HG02571 (cell line): ENCODE data around the gene SMPD2.

Source experiments
- ATAC-seq: cut with Tn5 transposase; IDR thresholded peaks from one replicate; pipeline ENCODE4 v1.9.1; 2021; ENCODE audit warnings: mild to moderate bottlenecking, moderate library complexity; ENCODE audit not compliant: unreplicated experiment

Gene SMPD2, protein sequence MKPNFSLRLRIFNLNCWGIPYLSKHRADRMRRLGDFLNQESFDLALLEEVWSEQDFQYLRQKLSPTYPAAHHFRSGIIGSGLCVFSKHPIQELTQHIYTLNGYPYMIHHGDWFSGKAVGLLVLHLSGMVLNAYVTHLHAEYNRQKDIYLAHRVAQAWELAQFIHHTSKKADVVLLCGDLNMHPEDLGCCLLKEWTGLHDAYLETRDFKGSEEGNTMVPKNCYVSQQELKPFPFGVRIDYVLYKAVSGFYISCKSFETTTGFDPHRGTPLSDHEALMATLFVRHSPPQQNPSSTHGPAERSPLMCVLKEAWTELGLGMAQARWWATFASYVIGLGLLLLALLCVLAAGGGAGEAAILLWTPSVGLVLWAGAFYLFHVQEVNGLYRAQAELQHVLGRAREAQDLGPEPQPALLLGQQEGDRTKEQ

DNA sequence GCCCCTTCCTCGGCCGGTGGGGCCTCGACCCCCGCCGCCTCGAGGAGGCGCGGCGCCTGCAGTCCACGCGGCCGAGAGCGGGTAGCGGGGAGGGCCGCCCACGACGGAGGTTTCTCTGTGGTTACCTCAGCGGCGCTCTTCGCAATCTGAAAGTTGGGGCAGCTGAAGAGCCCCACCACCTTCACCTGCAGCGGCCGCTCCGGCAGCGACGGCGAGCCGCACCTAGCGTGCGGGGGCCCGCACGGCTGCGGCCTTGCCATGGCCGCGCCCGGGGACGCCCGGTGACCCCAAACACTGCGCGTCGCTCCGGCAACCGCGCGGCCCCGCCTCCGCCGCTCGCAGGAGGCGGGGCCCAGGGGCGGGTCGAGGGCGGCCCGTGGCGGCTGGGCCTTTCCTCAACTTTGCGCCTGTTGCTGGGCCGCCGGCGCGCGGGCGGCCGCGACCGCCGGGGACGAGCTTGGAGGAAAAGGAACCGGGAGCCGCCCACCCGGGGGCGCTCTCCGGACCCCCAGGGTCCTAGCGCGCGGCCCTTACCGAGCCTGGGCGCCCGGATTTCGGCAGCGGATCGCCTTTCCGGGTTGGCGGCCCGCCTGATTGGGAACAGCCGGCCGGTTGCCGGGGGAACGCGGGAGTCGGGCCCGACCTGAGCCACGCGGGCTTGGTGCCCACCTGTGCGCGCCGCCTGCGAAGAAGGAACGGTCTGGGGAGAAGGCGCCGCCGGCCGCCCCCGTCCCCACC, at the start of gene SMPD2, which contains the start of gene PPIL6:
TSS of gene SMPD2 (plus strand) at position 394 of the 738 bp plus-strand sequence. CDS start 398 bp downstream, outside the sequence.
TSS of gene PPIL6 (minus strand) at position 298 of the 738 bp plus-strand sequence. CDS start at position 260, 38 bp downstream.
- ATAC-seq: peak; percentile 89

DNA sequence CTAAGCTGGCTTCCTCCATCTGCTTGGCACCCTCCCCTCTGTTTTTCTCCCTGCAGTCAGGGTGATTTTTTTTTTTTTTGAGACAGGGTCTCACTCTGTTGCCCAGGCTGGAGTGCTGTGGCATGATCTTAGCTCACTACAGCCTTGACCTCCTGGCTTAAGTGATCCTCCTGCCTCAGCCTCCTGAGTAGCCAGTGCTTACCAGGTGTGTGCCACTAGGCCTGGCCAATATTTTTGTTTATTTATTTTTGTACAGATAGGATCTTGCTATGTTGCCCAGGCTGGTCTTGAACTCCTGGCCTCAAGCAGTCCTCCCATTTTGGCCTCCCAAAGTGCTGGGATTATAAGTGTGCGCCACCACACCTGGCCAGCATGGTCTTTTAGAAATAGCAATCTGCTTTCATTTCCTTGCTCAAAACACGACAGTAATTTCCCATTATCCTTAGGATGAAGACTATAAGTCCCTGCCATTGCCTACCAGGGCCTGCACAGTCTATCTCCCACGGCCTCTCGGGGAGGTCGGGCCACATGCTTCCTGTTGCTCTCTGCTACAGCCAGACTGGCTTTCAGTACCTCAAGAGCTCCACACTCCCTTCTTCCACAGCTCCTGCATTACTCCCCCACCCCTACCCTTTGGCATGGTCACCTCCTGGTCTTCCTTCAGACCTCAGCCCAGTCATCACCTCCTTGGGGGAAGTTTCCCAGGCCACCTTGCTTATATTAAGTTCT, 47.2 kb upstream of the SMPD2 start:
- ATAC-seq: no peak

DNA sequence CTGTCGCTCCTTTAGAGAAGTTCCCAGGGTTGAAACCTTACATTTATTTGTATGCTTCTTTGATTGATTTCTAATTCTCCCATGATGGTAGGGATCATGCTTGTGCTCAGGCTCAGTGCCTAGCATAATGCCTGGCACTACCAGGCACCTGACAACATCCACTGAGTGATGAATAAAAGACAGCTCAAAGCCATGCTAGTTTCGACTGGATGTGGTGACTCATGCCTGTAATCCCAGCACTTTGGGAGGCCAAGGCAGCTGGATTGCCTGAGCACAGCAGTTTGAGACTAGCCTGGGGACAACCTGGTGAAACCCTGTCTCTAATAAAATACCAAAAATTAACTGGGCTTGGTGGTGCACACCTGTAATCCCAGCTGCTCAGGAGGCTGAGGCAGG, 46.6 kb upstream of the SMPD2 start:
- ATAC-seq: no peak

DNA sequence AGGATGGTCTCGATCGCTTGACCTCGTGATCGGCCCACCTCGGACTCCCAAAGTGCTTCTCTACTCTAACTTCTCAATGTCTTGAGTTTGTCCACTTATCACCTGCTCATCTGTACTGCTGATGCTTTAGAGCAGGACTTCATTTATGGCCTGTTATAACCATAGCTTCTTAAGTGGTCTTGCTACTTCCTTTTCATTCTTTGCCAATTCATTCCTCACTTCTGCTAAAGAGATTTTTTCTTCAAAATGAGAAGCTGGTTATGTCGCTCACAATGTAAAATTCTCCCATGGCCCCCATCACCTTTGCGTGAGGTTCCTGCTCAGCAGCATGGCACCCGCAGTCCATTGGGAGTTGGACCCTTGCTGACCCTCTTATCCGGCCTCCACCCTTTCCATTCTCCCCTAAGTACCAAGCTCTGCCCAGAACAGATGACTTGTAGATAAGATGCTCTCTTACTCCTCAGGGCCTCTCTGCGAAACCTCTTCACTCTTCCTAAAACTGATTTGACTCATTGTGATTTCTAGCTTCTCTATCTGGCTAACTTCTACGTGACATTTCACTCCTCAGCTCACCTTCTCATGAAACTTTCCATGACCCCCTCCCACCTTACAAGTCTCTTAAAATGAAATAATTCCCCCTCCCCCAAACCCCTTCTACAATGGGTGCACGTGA, 44.3 kb upstream of the SMPD2 start:
- no peak for ATAC-seq

DNA sequence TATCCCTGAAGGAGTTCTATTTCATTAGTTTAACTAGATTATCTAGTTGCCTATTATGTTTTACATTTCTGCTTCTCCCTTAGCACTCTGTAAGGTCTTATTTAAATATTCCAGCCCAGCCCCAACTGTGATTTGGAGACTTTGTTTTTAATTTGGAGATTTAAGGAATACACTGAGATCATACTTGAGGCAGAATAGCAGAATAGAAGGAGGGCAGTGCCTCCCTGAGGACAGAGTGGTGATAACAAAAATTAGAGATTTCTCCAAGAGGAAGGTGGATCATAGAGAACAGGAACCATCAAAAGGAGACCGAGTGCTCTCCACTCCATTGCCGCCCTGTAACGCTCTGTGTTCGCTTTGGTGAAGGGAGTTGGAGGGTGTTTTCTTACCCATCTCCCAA, 43.5 kb upstream of the SMPD2 start:
- ATAC-seq: no peak

DNA sequence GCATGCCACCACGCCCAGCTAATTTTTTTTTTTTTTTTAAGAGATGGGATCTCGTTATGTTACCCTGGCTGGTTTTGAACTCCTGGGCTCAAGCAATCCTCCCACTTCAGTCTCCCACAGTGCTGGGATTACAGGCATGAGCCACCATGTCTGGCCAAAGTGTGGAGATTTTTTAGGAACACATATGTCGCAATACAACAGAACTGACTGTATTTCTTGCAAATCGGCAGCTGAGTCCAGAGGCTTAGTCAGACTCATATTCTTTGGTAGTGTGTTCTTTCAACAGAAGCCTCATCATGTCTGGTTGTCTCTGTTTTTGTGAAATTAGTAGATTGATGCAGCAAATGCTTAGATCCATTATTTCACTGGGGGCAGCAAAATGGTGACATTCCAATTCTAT, 34.3 kb upstream of the SMPD2 start:
- ATAC-seq: no peak

DNA sequence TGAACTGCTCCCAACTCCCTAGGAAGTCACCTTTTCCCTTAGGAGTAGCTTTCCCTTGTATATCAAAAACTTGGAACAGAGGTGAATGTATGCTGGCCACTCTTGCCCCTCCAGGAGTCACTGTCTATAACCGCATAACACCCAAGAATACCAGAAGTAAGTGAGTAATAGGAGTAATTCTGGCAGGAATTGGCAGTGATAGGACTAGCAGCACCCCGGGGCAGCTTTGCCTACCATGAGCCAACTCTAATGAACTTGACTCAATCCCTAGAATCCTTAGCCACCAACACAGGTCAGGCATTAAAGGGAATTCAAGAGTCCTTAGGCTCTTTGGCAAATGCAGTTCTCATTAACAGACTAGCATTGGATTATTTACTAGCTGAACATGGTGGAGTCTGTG, 29.5 kb upstream of the SMPD2 start:
- no peak for ATAC-seq

DNA sequence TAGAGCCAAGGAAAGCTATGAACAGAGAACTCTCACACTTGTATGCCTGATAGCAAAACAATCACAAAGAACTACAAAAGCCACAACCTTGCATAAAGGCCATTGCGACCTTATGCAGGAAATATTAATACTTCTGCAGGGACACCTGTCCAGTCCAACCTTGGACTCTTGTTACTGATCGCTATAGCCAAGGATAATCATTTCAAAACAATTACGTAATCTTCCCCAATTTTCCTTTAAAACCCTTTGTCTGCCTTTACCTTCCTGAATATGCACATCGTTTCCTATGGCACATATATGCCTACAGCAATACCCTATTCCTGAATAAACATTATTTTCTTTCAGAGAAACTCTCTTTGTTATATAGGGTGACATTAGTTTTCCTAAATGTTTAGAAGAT, 22.9 kb upstream of the SMPD2 start:
- ATAC-seq: no peak

DNA sequence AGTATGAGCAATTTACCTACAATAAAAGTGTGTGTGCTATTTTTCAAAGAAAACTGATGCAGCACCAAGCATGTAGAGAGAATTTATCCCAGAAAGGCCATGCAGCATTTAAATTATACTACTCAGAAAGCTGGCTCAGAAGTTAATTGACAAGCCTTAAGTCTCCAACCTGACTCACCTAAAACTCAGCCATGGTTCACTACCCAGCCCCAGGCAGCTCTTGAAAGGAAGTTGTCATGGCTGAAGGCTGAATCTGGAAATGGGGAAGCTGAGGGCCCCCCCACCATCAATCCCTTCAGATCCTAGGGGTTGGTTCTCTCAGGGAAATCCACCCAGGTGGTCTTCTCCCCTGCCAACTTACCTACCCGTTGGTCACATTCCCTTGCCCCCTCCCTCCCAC, 19.8 kb upstream of the SMPD2 start:
- no peak for ATAC-seq

DNA sequence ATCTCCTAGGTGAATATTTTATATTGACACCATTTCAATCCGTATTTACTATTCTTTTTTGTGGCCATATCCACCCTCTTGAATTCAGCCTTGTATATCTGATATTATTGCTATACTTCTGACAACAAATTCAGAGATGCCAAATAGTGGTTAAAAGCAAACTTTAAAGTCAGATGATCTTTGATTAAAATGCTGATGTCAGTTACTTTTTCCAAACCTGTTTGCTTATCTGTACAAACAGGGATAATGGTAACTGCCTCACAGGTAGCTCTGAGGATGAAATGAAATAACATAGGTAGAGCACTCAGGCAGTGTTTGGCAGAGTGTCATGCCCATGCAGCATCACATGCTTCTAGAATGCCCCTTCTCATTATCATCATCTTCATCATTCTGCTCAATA, 19.3 kb upstream of the SMPD2 start:
- ATAC-seq: no peak

DNA sequence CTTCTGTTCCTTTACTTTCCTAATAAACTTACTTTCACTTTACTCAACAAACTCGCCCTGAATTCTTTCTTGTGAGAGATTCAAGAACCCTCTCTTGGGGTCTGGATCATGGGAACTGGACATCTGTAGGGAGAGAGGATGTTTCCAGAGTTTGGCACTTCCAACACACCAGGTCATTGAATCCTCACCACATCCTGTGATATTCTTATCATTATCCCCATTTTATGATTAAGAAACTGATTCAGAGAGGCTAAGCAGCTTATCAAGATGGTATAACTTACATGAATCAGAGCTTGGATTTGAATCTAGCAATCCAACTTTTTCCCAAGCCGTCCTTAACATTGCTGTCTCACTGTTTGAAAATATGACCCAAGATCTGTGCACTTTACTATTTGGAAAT, 15.6 kb upstream of the SMPD2 start:
- no peak for ATAC-seq

DNA sequence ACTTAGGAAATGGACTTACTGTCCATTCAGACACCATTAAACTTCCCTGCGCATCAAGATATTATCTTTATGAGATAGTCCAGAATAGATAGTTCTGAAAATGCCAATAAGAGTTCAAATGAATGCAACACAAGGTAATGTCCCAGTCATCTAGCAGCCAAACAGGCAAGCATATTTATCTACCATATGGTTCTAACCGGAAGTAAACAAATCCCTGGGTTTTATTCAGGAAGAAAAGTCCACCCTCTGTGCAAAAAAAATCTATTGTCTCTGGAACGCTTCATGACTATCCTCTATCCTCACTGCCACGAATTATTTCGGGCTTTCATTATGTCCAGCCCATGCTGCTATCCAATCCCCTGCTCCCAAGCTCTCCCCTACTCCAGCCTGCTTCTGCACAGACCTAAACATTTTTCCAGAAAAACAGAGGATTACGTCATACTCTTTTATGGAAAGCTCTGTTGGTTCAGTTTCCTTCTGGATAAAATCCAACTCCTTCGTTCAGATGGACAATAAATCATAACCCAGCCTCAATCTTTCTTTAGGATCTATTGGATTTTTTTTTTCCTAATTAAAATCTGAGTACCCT, 11.5 kb upstream of the SMPD2 start:
- no peak for ATAC-seq

DNA sequence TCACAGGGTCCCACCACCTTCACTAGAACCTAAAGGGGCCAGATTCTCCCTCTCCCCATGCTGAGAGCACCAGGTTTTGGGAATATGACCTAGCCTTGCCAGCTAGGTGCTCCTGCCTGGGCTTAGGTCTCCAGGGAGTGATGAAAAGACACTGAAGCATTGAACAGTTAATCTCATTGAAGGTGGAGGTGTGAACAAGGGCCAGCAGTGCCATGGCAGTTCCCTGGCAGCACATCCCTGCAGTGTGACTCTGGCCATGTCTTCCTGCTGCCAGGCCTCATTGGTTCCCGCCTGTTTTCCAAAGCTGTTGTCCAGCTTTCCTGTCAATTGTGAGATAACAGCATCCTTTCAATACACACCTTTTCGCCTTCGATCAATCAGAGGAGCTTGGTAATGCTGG, 11.0 kb upstream of the SMPD2 start:
- no peak for ATAC-seq

DNA sequence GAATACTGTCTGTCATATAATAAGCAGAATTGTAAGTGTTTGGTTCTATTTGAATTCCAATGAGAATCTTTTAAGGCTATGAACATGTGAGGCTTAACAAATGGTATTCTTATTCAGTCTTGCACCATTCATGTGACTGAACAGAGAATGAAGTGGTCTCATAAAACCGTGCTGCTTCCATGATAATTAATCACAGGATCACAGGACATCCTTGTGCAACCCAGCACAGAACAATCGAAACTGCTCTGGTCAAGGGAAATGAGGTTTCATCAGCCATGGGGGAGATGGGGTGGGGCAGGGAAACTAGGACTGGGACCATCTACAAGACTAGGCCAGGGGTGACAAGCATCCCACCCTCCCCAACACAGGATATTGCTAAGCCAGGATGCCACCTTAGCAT, 6.1 kb upstream of the SMPD2 start:
- ATAC-seq: no peak

DNA sequence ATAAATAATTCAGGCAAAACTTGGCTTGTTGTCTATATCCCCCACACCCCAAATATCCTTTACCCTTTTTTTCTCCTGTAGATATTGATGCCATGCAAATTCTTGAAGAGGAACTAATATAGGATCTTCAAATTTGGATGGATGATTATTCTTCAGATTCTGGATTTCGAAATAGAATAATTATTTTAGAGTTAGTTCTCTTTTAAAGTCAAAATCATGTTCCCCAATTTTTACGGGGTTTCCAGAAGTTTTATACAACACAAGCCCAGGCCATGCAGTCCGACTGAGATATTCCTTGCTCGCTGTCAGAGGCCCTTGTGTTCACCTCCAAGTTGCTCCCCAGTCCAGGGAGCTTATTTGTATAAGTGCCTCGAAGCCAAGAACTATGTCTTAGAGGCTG, 4.5 kb upstream of the SMPD2 start:
- ATAC-seq: no peak

DNA sequence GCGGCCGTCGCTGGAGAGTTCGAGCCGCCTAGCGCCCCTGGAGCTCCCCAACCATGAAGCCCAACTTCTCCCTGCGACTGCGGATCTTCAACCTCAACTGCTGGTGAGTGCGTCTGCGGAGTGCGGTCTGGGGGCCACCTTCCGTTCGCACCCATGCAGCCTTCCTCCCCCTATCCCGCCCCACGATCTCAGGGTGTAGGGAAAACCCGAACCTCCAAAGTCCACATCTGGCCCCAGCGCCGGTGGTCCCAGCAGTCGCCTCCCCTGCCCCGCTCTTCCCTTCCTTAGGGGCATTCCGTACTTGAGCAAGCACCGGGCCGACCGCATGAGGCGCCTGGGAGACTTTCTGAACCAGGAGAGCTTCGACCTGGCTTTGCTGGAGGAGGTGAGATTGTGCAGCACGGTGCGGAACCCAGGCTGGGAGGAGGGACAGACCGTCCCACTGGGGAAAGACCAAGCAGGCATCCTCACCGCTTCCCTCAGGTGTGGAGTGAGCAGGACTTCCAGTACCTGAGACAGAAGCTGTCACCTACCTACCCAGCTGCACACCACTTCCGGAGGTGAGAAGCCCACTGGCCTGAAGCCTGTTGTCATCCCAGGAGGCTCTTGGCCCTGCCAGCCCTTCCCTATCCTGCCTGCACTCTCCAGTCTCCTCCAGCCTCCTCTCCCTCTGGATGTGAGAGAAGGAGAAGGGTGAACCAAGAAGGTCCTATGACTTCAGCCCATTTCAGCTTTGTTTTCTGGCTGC, 719 bp downstream of the SMPD2 start:
- ATAC-seq: peak; percentile 26

DNA sequence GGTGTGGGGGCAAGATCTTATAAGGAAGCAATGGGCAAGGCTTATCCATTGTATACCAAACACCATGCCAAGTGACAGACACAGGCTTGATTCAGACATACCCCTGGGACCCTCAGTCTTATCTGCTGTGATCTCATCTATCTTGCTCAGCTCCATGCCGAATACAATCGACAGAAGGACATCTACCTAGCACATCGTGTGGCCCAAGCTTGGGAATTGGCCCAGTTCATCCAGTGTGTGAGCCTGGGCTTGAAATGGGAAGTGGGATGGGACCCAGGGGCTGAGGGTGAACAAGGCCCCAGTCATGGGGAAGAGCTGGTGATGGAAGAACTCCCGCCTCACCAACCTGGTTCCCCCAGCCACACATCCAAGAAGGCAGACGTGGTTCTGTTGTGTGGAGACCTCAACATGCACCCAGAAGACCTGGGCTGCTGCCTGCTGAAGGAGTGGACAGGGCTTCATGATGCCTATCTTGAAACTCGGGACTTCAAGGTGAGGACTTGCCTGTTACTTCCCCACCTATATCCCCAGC, 1.9 kb downstream of the SMPD2 start:
- no peak for ATAC-seq

DNA sequence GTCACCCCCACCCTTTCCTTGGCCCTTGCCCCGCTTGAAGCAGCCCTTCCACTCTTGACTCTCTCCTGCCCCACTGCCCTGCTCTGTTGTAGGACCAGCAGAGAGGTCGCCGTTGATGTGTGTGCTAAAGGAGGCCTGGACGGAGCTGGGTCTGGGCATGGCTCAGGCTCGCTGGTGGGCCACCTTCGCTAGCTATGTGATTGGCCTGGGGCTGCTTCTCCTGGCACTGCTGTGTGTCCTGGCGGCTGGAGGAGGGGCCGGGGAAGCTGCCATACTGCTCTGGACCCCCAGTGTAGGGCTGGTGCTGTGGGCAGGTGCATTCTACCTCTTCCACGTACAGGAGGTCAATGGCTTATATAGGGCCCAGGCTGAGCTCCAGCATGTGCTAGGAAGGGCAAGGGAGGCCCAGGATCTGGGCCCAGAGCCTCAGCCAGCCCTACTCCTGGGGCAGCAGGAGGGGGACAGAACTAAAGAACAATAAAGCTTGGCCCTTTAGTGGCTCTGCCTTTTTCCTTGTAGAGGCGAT, 3.0 kb downstream of the SMPD2 start:
- no peak for ATAC-seq

DNA sequence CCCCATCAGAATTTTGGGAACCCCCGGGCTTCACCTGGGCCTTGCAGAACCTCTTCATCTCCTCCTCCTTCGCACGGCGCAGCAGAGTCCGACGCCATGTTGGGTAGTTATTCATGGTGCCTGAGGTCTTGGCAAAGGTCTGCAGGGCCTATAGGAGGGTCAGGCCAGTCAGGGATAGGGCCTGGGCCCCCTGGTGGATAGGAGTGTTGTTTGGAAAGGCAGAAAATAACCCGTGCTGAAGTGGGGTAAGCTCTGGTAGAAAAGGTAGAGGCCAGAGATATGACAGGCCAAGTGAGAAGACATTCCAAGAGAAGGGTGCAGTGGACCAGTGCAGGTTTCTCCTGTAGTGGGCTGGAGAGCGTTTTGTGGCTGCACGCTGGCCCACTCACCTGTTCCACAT, 4.9 kb downstream of the SMPD2 start:
- no peak for ATAC-seq
